ENCODE results near the gene C9orf57. TPM values are rescaled to one million over a fixed set of nuclear protein-coding genes. Genes with fewer than 3 reads are reported as not detected.

C9orf57 gene
- total RNA-seq, 4 donors from 2014 or later, result not detected

DNA sequence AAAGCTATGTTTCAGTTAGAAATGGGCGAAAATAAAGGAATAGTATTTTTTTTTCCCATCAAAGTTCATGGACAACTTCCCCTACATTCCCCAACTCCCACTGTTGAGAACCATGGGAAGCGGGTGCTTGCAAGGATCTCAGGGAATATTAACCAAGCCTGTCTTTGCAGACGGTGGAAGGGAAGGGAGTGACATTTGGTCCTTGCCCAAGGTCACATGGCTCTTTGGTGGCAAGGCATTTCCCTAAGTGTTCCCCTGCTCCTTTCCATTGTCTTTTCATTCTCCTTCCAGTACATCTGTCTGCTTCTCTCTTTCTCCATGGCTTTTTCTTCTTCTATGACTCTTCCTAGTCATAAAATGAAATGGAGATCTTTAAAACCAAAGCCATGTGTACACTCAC, 19.0 kb downstream of the C9orf57 start:
- DNase-seq, result no peak
- no peak for TF ChIP-seq POLR2A (IDR thresholded peaks at IDR 0.05)
- TF ChIP-seq, protein P1, sequence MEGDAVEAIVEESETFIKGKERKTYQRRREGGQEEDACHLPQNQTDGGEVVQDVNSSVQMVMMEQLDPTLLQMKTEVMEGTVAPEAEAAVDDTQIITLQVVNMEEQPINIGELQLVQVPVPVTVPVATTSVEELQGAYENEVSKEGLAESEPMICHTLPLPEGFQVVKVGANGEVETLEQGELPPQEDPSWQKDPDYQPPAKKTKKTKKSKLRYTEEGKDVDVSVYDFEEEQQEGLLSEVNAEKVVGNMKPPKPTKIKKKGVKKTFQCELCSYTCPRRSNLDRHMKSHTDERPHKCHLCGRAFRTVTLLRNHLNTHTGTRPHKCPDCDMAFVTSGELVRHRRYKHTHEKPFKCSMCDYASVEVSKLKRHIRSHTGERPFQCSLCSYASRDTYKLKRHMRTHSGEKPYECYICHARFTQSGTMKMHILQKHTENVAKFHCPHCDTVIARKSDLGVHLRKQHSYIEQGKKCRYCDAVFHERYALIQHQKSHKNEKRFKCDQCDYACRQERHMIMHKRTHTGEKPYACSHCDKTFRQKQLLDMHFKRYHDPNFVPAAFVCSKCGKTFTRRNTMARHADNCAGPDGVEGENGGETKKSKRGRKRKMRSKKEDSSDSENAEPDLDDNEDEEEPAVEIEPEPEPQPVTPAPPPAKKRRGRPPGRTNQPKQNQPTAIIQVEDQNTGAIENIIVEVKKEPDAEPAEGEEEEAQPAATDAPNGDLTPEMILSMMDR (IDR thresholded peaks at IDR 0.05), result no peak
- 76 to 79% methylated on average over 3 of the region's 3 CpGs for WGBS, 2 donors
- Histone ChIP-seq H3K9me3 (no peaks in the 10 kb centered on the region), H3K4me3 (replicated peaks in 1 of 3) (no peak overlapping the region), H3K27ac (peak overlapping the region; percentile 24 to 76 (median 36)), H3K36me3 (no peaks in the 10 kb centered on the region), H3K27me3 (no peaks in the 10 kb centered on the region), H3K4me1 (no peaks in the 10 kb centered on the region)
- intact Hi-C loops (cut with DNase I), result no loop called here

- H3K4me1 ChIP-seq, result no peaks in the 10 kb centered on the region
- no peaks in the 10 kb centered on the region for H3K9me3 ChIP-seq
- intact Hi-C loops (cut with DNase I), result loop anchor here (5.0 to 10.0 kb wide), 2 partner anchors 233 to 785 kb away; no protein-coding TSS in a partner anchor
- TF ChIP-seq, protein P1 (IDR thresholded peaks at IDR 0.05), result no peak
- no peak for TF ChIP-seq POLR2A (IDR thresholded peaks at IDR 0.05)
- WGBS, 2 donors, result 89 to 93% methylated on average over 8 of the region's 8 CpGs
- H3K36me3 ChIP-seq, result no peaks in the 10 kb centered on the region
- no peak overlapping the region for H3K27ac ChIP-seq
- H3K4me3 ChIP-seq (replicated peaks in 1 of 3), result no peak overlapping the region
- no peak for DNase-seq
- no peaks in the 10 kb centered on the region for H3K27me3 ChIP-seq
These were observed 20.9 kb downstream of the C9orf57 start for GRCh38 chr9:72039532-72039931.

- H3K27ac ChIP-seq, result no peak overlapping the region
- no peak for TF ChIP-seq POLR2A (IDR thresholded peaks at IDR 0.05)
- TF ChIP-seq, protein P1 (IDR thresholded peaks at IDR 0.05), result peak; percentile 88 to 97 (median 93)
- peak; percentile 74 to 80 for DNase-seq
- H3K27me3 ChIP-seq, result no peaks in the 10 kb centered on the region
- intact Hi-C loops (cut with DNase I), result loop anchor here (5.0 to 10.0 kb wide), 2 partner anchors 233 to 786 kb away; no protein-coding TSS in a partner anchor
- no peak overlapping the region for H3K4me3 ChIP-seq (replicated peaks in 1 of 3)
- H3K9me3 ChIP-seq, result no peaks in the 10 kb centered on the region
- 17% methylated on average over 13 of the region's 13 CpGs for WGBS, 2 donors
- H3K36me3 ChIP-seq, result no peaks in the 10 kb centered on the region
- H3K4me1 ChIP-seq, result no peaks in the 10 kb centered on the region
These were observed 21.5 kb downstream of the C9orf57 start for GRCh38 chr9:72038890-72039410.

DNA sequence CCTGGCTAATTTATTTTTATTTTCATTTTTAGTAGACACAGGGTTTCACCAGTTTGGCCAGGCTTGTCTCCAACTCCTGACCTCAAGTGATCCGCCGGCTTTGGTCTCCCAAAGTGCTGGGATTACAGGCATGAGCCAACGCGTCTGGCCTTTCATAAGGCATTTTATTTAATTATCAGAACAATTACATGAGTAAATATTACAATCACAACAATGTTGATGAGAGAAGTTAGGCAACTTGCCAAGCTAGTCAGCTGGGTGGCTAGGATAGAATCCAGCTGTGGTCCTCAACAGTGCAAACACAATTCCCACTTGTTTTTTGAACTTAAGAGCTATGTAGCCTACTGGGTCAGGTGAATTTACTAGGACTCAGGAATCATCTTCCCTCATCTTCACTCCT, 22.0 kb downstream of the C9orf57 start:
- Histone ChIP-seq H3K27ac (no peak overlapping the region), H3K4me3 (replicated peaks in 1 of 3) (no peak overlapping the region), H3K9me3 (no peaks in the 10 kb centered on the region), H3K27me3 (no peaks in the 10 kb centered on the region), H3K4me1 (no peaks in the 10 kb centered on the region), H3K36me3 (no peaks in the 10 kb centered on the region)
- WGBS, 2 donors, result 82 to 86% methylated on average over 4 of the region's 4 CpGs
- DNase-seq, result no peak
- no peak for TF ChIP-seq POLR2A (IDR thresholded peaks at IDR 0.05)
- TF ChIP-seq, protein P1 (IDR thresholded peaks at IDR 0.05), result no peak
- intact Hi-C loops (cut with DNase I), result loop anchor here (5.0 to 10.0 kb wide), 2 partner anchors 234 to 786 kb away; no protein-coding TSS in a partner anchor

- Histone ChIP-seq H3K36me3 (no peaks in the 10 kb centered on the region), H3K27ac (no peak overlapping the region), H3K4me1 (no peaks in the 10 kb centered on the region), H3K27me3 (no peaks in the 10 kb centered on the region), H3K4me3 (replicated peaks in 1 of 3) (no peak overlapping the region), H3K9me3 (no peaks in the 10 kb centered on the region)
- DNase-seq, result no peak
- 80 to 84% methylated on average over 4 of the region's 4 CpGs for WGBS, 2 donors
- TF ChIP-seq, protein P1 (IDR thresholded peaks at IDR 0.05), result no peak
- TF ChIP-seq POLR2A (IDR thresholded peaks at IDR 0.05), result no peak
- intact Hi-C loops (cut with DNase I), result loop anchor here (5.0 to 10.0 kb wide), 2 partner anchors 235 to 787 kb away; no protein-coding TSS in a partner anchor
These were observed 22.8 kb downstream of the C9orf57 start for GRCh38 chr9:72037571-72037970.

Measured in thyroid gland (tissue), 4 donors.